NCI-H446 (cell line): ENCODE results near the gene OR5H15.
"Not testable (repeated sequence)": the region's sequence is repeated elsewhere in the genome, so short reads cannot be mapped to it uniquely, and the experiment has no call there.

Experiments
- DNase-seq, 2 experiments: peaks; one replicate each; lab custom pipeline; 2025; lab: John Stamatoyannopoulos, UW

Gene OR5H15

GRCh38 chr3:98166396-98166795 is at the start of gene OR5H15:
TSS of gene OR5H15 (plus strand) at chr3:98166696. CDS start at chr3:98168700, 2,004 bp downstream.
- DNase-seq = no peak

DNA sequence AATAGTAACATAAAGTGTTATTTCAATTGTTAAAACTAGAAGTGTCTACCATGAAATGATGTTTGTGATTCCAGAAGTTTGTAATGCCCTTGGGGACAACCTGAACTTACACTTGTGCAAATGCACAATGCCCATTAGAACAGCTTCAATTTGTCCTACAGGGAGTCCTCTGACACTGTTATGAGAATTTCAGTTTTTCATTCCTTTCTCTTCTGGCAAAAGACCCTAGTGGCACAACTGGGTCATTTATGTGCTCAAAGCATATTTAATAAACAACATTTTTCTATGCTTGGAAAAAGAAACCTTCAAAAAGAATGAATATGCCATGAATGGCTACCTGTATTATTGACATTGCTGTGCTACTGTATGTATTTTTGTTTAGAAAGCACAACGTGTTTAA is 36.1 kb upstream of the OR5H15 start, which contains the start of gene OR5H1:
TSS of gene OR5H1 (plus strand) at position 301 of the 400 bp plus-strand sequence. CDS start 1,977 bp downstream, outside the sequence.
- no peak for DNase-seq

GRCh38 chr3:98136631-98137030 is 29.9 kb upstream of the OR5H15 start:
- DNase-seq = no peak

DNA sequence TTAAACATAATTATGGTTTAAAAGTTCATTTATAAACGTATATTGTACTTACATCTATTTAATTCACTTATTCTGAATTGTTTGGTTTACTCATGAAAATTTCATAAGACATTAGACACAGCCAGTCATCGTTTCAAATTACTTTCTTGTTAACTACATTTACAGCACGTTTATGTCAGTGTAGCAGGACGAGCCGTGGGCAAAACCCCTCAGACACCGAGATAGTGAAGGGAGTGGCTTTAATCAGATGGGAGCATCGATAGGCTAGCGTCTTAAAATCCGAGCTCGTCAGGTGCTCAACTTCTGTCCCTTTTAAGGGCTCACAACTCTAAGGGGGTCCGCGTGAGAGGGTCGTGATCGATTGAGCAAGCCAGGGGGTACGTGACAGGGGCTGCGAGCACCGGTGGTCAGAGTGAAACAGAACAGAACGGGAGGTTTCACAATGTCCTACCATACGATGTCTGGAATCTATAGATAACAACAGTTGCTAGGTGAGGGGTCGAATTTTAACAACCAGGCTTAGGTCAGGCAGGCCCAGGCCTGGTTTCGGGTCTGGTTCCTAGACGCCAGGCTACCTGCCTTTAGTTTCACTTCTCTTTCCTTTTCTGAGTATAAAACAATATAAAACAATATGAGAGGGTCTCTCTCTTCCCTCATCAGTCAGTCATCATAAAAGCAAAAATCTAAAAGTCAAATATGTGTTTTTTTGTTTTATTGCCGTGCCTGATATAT is 28.5 kb upstream of the OR5H15 start:
- not testable (repeated sequence) for DNase-seq

GRCh38 chr3:98140531-98140930 is 26.0 kb upstream of the OR5H15 start:
- no peak for DNase-seq

DNA sequence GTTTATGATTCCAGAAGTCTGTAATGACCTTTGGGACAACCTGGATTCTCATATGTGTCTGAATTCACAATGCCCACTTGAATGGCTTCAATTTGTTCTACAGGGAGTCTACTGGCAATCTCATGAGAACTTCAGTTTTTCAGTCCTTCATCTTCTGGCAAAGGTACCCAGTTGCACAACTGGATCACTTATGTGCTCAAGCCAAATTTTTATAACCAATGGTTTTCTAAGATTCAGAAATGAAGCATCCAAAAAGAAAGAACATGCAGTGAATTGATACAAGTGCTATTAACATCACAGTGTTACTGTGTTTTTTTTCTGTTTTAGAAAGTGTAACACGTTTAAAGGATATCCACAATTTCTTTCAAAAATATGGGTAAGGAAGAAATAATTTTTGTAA is 19.3 kb upstream of the OR5H15 start, which contains the start of gene OR5H14:
TSS of gene OR5H14 (plus strand) at position 301 of the 400 bp plus-strand sequence. CDS start 1,907 bp downstream, outside the sequence.
- DNase-seq = no peak

DNA sequence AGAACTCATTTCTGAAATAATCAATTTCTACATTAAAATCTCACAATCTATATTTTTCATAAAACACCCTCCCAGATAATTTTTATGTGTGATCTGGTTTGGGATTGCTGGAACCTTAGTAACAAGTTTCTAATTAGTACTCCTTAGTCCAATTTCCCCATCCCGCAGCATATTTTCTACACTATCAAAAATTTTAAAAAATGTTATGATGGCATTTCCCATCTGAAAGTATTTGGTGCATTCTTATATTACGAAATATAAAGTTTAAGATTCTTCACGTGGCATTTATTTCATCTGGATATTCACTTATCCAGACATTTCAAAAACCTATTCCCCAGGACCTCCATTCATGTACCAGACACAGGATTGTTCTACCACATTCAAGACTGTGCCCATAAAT is 17.7 kb upstream of the OR5H15 start:
- DNase-seq = no peak

GRCh38 chr3:98149456-98149855 is 17.0 kb upstream of the OR5H15 start:
- DNase-seq = not testable (repeated sequence)

GRCh38 chr3:98151241-98151640 is 15.3 kb upstream of the OR5H15 start:
- no peak for DNase-seq

DNA sequence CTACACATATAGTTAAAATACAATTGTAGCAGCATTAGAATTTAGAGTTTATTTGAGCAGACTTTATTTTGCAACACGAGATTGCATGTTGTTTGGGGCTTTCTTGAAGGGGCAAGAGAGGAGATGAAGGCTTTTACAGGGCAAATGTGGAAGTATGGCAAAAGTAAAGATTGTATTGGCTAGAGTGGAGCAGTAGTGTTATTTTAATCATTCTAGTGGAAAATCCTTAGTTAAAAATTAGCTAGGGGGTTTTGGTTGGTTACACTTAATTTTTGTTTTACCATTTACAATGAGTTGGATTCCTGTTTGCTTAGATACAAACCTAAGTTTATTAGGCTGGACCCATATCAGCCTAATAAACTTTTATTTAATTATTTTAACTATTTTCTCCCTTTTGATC is 4.6 kb downstream of the OR5H15 start:
- DNase-seq = no peak

- DNase-seq = peak in 1 of 2 experiments; percentile 24
These were observed 6.1 kb downstream of the OR5H15 start for GRCh38 chr3:98172621-98173020.

DNA sequence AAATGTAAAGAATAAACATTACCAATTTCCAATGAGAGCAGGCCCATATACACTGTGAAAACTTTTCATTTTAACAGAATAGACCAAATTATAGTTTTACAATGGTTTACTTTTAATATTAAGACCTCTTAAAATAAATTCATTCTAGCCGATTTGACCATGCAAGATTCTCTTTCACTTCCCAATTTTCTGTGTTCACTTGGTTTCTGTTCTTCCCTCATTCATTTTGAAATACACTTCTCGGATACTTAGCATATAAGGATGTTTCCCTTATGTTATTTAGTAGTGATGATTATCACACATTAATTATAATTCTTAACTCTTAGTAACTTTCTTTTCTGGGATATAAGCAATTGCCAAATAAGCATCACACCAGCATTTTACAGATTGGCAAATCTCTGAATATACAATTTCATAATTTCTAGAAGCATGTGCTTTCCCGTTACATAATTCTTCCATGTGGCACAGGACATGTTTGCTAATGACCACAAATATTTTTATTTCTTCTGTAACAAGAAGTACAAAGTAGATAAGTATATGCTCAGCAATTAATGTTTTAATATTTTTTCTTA is 13.9 kb downstream of the OR5H15 start:
- no peak for DNase-seq

GRCh38 chr3:98182196-98182595 is 15.7 kb downstream of the OR5H15 start:
- DNase-seq = no peak

- DNase-seq = no peak
These were observed 18.7 kb downstream of the OR5H15 start for GRCh38 chr3:98185180-98185579.

- peak in 1 of 2 experiments; percentile 22 for DNase-seq
These were observed 22.0 kb downstream of the OR5H15 start for GRCh38 chr3:98188545-98188944.

DNA sequence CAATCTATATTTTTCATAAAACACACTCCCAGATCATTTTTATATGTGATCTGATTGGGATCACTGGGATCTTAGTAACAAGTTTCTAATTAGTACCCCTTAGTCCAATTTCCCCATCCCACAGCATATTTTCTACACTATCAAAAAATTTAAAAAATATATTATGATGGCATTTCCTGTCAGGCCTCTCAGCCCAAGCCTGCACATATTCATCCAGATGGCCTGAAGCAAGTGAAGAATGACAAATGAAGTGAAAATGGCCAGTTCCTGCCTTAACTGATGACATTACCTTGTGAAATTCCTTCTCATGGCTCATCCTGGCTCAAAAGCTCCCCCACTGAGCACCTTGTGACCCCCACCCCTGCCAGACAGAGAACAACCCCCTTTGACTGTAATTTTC is 24.4 kb downstream of the OR5H15 start:
- not testable (repeated sequence) for DNase-seq

DNA sequence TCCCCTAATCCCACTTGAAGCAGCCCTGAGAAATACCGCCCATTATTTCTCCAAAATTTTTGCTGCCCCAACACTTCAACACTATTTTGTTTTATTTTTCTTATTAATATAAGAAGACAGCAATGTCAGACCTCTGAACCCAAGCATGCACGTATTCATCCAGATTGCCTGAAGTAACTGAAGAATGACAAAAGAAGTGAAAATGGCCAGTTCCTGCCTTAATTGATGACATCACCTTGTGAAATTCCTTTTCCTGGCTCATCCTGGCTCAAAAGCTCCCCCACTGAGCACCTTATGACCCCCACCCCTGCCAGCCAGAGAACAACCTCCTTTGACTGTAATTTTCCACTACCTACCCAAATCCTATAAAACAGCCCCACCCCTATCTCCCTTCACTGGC is 29.8 kb downstream of the OR5H15 start:
- not testable (repeated sequence) for DNase-seq

- no peak for DNase-seq
These were observed 32.5 kb downstream of the OR5H15 start for GRCh38 chr3:98199020-98199419.

DNA sequence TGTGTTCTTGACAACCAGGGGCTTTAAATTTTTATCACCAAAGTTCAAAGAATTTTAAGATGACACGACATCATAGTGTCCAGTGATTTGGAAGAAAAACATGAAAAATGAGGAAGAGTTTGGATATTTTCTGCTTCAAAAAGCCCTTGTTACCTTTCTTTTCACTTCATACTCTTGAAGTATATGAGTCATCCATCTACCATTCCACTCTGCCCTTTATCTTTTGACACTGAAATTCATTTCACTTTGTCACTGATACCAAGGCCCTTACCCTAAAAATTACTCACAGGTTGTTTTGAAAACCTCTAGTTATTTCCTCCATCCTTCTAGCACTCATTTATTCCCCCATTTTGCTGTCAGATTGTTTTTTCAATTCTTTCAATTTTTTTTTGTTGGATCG is 42.7 kb downstream of the OR5H15 start:
- DNase-seq = no peak

DNA sequence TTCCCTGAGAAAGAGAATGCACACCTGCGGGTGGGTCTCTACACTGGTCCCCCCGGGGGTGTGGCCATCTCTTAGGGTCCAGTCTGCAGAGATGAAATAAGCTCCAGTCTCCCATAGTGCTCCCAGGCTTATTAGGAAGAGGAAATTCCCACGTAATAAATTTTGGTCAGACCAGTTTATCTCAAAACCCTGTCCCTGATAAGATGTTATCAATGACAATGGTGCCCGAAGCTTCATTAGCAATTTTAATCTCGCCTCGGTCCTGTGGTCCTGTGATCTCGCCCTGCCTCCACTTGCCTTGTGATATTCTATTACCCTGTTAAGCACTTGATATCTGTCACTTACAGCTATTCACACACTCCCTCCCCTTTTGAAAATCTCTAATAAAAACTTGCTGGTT is 46.8 kb downstream of the OR5H15 start:
- no peak for DNase-seq

- no peak for DNase-seq
These were observed 48.6 kb downstream of the OR5H15 start for GRCh38 chr3:98215051-98215450.
